GM23338 (cell line): ENCODE data around the gene FBXO17. TPM values are rescaled to one million over a fixed set of nuclear protein-coding genes. Genes with fewer than 3 reads are reported as not detected.

Experiments
- ATAC-seq: fragments of 200-7000 bp; cut with Tn5 transposase; 3 replicates; pipeline ENCODE4 v1.9.1; 2020
- DNase-seq: peaks from one replicate; pipeline ENCODE4 v3.0.0-alpha.2; 2015; ENCODE audit warnings: low spot score
- H2AFZ ChIP-seq: fragments of 200-600 bp; sonication (generic); 2 replicates; pipeline ENCODE4 v1.8.0; 2016; ENCODE audit warnings: antibody characterized with exemption, mild to moderate bottlenecking, moderate library complexity
- H3F3A ChIP-seq: fragments of 200-600 bp; sonication (generic); replicated peaks from 2 replicates; pipeline ENCODE4 v1.8.0; 2017; ENCODE audit warnings: antibody characterized with exemption, mixed run types, low read depth
- H3K27ac ChIP-seq: fragments of 200-600 bp; sonication (generic); 2 replicates; pipeline ENCODE4 v1.6.1; 2016; ENCODE audit warnings: low read depth
- H3K27me3 ChIP-seq: fragments of 200-600 bp; sonication (generic); 2 replicates; pipeline ENCODE4 v1.8.0; 2016; ENCODE audit warnings: mild to moderate bottlenecking, mixed run types, moderate library complexity; ENCODE audit not compliant: insufficient read depth
- H3K36me3 ChIP-seq: fragments of 200-600 bp; sonication (generic); 2 replicates; pipeline ENCODE4 v1.8.0; 2016; ENCODE audit warnings: mild to moderate bottlenecking; ENCODE audit not compliant: insufficient read depth
- H3K4me1 ChIP-seq: fragments of 200-600 bp; sonication (generic); 2 replicates; pipeline ENCODE4 v1.8.0; 2016; ENCODE audit warnings: mild to moderate bottlenecking, moderate library complexity; ENCODE audit not compliant: insufficient read depth
- H3K4me2 ChIP-seq: fragments of 200-600 bp; sonication (generic); 2 replicates; pipeline ENCODE4 v1.7.1; 2017; ENCODE audit warnings: mixed run types
- H3K4me3 ChIP-seq: fragments of 200-600 bp; sonication (generic); 2 replicates; pipeline ENCODE4 v1.6.1; 2016; ENCODE audit warnings: mixed run types
- H3K79me2 ChIP-seq: fragments of 200-600 bp; sonication (generic); replicated peaks from 2 replicates; pipeline ENCODE4 v1.8.0; 2017; ENCODE audit warnings: mild to moderate bottlenecking; ENCODE audit not compliant: insufficient read depth
- H3K9me2 ChIP-seq: fragments of 200-600 bp; sonication (generic); 2 replicates; pipeline ENCODE4 v1.8.0; 2017; ENCODE audit not compliant: insufficient read depth
- H4K20me1 ChIP-seq: fragments of 200-600 bp; sonication (generic); replicated peaks from 2 replicates; pipeline ENCODE4 v1.8.0; 2017; ENCODE audit warnings: mild to moderate bottlenecking; ENCODE audit not compliant: insufficient read depth
- H3K27ac Mint-ChIP-seq: 2 replicates; pipeline ENCODE4 v1.8.0; 2020; ENCODE audit warnings: inconsistent platforms, mild to moderate bottlenecking, moderate library complexity, mixed read lengths
- H3K27me3 Mint-ChIP-seq: 3 replicates; pipeline ENCODE4 v1.8.0; 2022; ENCODE audit warnings: low read depth, mild to moderate bottlenecking, moderate library complexity, mixed read lengths, inconsistent platforms; ENCODE audit not compliant: insufficient read depth, poor library complexity
- H3K36me3 Mint-ChIP-seq: 3 replicates; pipeline ENCODE4 v1.8.0; 2021; ENCODE audit warnings: low read depth, mild to moderate bottlenecking, inconsistent platforms, moderate library complexity, mixed read lengths
- H3K4me1 Mint-ChIP-seq: 3 replicates; pipeline ENCODE4 v1.8.0; 2020; ENCODE audit warnings: mild to moderate bottlenecking, inconsistent platforms, mixed read lengths
- H3K4me3 Mint-ChIP-seq: 3 replicates; pipeline ENCODE4 v1.8.0; 2021; ENCODE audit warnings: moderate library complexity, mild to moderate bottlenecking, inconsistent platforms, mixed read lengths
- H3K9me3 Mint-ChIP-seq: 3 replicates; pipeline ENCODE4 v1.8.0; 2020; ENCODE audit warnings: moderate library complexity, mild to moderate bottlenecking, inconsistent platforms, mixed read lengths
- CREB1 ChIP-seq: fragments of 250-450 bp; sonication (Bioruptor Pico); IDR thresholded peaks from 2 replicates; pipeline ENCODE4 v1.5.0; 2020; ENCODE audit warnings: low read depth, mild to moderate bottlenecking, moderate library complexity
- CTCF ChIP-seq, 2 experiments: fragments of 200-600 bp in 1 of 2; sonication (generic) in 1 of 2; conservative IDR thresholded peaks; 2 replicates each; pipeline versions ENCODE4 v1.5.1 to v1.6.1; 2016 to 2017; ENCODE audit warnings: antibody characterized with exemption in 2 of 2, low read depth in 2 of 2, mild to moderate bottlenecking in 2 of 2, moderate library complexity in 1 of 2
- EZH2 ChIP-seq: fragments of 200-600 bp; sonication (generic); IDR thresholded peaks from one replicate; pipeline ENCODE4 v1.8.0; 2017; ENCODE audit warnings: antibody characterized with exemption, mild to moderate bottlenecking, low read depth; ENCODE audit not compliant: unreplicated experiment
- EZH2phosphoT487 ChIP-seq: fragments of 200-600 bp; sonication (generic); IDR thresholded peaks from one replicate; pipeline ENCODE4 v1.8.1; 2018; ENCODE audit warnings: antibody characterized with exemption; ENCODE audit not compliant: unreplicated experiment
- JUNB ChIP-seq: IDR thresholded peaks from one replicate; pipeline ENCODE4 v1.6.1; 2016; ENCODE audit warnings: antibody characterized with exemption; ENCODE audit not compliant: unreplicated experiment
- NANOG ChIP-seq: IDR thresholded peaks from 2 replicates; pipeline ENCODE4 v1.6.1; 2016; ENCODE audit warnings: antibody characterized with exemption, borderline replicate concordance
- ZNF331 ChIP-seq: fragments of 250-450 bp; sonication (Bioruptor Pico); IDR thresholded peaks from 2 replicates; pipeline ENCODE4 v1.5.0; 2020; ENCODE audit warnings: low read depth, mild to moderate bottlenecking, moderate library complexity
- ZNF462 ChIP-seq: fragments of 250-450 bp; sonication (Bioruptor Pico); IDR thresholded peaks from 2 replicates; pipeline ENCODE4 v1.5.0; 2020; ENCODE audit warnings: mild to moderate bottlenecking, moderate library complexity
- polyA plus RNA-seq: library from polyadenylated mRNA; unstranded; fragments of >200 nt; fragmentation: Nextera tagmentation; extraction: Ambion mirVana; gene quantifications from 2 replicates; pipeline ENCODE4 v1.2.1, GENCODE V29; 2016
- total RNA-seq: library from RNA; depleted of rRNA; stranded (reverse); fragments of >200 nt; shearing (Covaris generic); gene quantifications from 2 replicates; pipeline ENCODE4 v1.2.3, GENCODE V29; 2014

The FBXO17 gene
- total and polyA plus RNA-seq, 2 experiments from 2014 or later, result 17.2 to 29.0 TPM

DNA sequence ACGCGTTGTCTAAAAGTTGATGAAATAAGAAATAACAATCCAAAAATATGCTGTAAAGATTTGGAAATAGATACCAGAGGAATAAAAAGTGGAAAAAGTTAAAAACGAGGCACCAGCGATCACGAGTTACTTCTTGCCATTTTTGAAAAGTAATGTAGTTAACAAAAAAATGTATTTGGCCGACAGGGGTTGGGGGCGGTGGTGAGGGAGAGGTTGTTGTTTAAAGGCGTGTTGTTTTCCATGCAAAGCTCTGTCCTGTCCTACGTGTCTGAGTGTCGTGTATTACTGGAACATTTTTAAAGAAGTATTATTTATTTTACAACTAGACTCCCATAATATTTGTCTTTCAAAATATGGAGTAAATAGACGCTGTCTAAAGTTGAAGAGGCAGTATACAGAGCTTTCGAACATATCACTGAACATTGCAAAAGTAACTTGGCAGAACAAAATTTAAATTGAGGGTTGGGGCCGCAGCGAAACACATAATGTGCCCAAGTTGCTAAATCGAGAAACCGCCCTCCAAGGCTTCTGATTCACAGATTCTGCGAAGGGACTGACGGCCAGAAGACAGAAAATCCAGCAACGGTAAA lies 823 bp downstream of the FBXO17 start (continued):
- TF ChIP-seq ZNF462 (CRISPR knock-in tag) (no peak), EZH2phosphoT487 (no peak), CREB1 (CRISPR knock-in tag) (no peak)

DNA sequence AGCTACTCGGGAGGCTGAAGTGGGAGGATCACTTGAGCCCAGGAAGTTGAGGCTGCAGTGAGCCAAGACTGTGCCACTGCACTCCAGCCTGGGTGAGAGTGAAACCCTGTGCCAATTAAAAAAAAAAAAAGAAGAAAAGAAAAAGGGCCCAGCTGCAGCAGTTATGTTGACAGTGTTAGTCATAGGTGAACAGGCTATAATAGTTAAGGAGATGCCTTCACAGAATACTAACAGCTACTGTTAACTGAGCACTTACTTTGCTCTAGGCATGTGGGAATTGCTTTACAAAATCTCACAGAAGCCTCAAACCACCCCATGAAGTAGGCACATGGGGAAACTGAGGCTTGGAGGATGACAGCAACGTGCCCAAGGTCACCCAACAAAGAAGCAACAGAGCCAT lies 3.9 kb downstream of the FBXO17 start:
- no peak for ATAC-seq
- H3K36me3 ChIP-seq, result 0 out of 2 replicates have a peak, but pooled peaks cover 6% of the 10 kb centered on the region
- TF ChIP-seq EZH2phosphoT487 (no peak), EZH2 (no peak), NANOG (no peak), CTCF (conservative IDR thresholded peaks at IDR 0.05; ENCODE audit: low read depth in 2 of 2) (no peak), ZNF331 (CRISPR knock-in tag) (no peak), JUNB (no peak)

More for the DNA sequence above, 3.9 kb downstream of the FBXO17 start:
- Histone ChIP-seq H3K27ac (no peak overlapping the region), H3K9me2 (no peaks in the 10 kb centered on the region), H2AFZ (no peak overlapping the region), H4K20me1 (peaks cover 3% of the 10 kb centered on the region; the same call in 1 of the 2 replicates), H3K4me3 (no peak overlapping the region), H3K79me2 (peaks cover 34% of the 10 kb centered on the region), H3K27me3 (no peaks in the 10 kb centered on the region), H3F3A (0 out of 2 replicates have a peak, but pooled peaks cover 5% of the 10 kb centered on the region), H3K4me1 (peaks cover 9% of the 10 kb centered on the region), H3K4me2 (no peak overlapping the region)
- no peak for DNase-seq
- Mint-ChIP-seq H3K4me1 (peaks cover 11% of the 10 kb centered on the region), H3K36me3 (peaks cover 12% of the 10 kb centered on the region; the same call in 2 of the 3 replicates), H3K9me3 (no peaks in the 10 kb centered on the region), H3K27me3 (peaks cover 12% of the 10 kb centered on the region), H3K4me3 (no peak overlapping the region), H3K27ac (no peak overlapping the region)
